ENCODE measurements around the gene CLCN7.
"Not testable (repeated sequence)": the region's sequence is repeated elsewhere in the genome, so short reads cannot be mapped to it uniquely, and the experiment has no call there.

Gene CLCN7

DNA sequence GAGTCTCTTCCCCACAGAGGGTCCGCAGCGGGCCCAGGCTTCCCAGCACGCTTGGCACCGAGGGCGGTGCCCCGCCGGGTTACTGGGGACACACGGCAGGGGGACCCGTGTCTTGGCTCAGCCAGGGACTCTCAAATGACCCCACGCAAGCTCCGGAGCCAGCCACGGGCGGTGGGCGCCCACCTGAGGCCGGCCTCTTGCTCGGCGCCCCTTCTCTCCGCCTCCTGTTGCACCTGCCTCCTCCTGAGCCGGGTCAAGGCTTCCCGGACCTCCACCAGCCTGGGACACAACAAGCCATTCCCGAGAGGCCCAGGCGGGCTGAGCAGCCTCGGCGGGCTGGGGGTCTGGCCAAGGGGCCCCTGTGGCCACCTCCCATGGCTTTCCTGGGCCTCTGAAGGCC, 32.1 kb downstream of the CLCN7 start:
- DNase-seq: no peak

DNA sequence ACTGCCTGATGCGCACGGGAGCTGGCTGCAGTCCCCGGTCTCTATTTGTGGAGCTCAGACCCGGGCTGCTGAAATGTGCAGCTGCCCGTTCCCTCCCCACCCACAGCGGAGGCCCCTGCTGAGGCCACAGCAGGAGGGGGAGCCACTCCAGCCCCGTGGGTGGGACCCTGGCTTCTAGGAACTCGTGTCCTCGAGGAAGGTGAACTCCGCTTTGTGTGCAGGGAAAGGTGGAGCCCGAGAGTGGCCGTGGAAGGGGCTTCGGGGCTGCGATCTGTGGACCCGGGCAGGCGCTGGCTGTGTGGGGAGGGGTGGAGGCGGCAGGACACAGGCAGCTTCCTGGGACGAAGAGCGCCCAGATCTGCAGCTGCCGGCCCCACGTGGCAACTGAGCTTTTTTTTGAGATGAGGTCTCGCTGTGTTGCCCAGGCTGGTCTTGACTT, 33.4 kb downstream of the CLCN7 start:
- no peak for DNase-seq

DNA sequence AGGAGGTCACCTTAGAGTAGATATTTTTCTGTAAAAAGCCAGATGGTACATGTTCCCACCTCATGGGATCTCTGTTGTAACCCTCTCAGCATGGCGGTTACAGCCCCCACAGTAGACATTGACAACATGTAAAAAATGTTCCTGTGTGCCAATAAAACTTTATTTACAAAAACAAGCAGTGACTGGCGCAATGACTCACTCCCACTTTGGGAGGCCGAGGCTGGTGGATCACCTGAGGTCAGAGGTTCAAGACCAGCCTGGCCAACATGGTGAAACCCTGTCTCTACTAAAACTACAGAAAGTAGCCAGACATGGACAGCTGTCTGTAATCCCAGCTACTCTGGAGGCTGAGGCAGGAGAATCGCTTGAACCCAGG, 35.1 kb downstream of the CLCN7 start:
- DNase-seq: not testable (repeated sequence)

DNA sequence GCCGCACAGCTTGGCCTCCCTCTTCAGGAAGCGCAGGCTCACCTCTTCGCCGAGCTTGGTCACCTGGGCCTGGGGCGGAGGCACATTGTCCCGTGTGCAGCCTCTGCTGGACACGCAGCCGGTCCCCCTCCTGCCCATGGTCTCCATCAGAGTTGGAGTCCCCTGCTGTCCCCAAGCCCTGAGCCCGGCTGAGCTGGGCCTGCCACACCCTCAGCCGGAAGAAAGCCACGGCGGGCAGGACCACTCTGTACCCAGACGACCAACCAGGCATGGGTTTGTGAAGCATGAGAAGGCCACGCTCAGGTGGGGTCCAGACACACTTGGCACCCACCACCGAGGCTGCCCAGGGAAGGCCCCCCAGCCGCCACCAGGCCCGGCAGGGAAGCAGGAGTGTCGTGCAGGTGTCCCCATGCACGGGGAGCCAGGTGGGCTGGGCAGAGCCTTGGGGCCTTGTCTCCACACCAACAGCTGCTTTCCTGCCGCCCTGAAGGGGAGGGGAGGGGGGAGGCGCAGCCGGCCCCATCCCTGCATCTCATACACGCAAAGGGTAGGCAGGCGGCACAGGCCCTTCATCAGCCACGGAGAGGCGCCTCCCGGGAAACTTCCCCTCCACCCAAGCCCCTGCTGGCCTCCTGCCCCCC, 35.6 kb downstream of the CLCN7 start:
- DNase-seq: no peak

DNA sequence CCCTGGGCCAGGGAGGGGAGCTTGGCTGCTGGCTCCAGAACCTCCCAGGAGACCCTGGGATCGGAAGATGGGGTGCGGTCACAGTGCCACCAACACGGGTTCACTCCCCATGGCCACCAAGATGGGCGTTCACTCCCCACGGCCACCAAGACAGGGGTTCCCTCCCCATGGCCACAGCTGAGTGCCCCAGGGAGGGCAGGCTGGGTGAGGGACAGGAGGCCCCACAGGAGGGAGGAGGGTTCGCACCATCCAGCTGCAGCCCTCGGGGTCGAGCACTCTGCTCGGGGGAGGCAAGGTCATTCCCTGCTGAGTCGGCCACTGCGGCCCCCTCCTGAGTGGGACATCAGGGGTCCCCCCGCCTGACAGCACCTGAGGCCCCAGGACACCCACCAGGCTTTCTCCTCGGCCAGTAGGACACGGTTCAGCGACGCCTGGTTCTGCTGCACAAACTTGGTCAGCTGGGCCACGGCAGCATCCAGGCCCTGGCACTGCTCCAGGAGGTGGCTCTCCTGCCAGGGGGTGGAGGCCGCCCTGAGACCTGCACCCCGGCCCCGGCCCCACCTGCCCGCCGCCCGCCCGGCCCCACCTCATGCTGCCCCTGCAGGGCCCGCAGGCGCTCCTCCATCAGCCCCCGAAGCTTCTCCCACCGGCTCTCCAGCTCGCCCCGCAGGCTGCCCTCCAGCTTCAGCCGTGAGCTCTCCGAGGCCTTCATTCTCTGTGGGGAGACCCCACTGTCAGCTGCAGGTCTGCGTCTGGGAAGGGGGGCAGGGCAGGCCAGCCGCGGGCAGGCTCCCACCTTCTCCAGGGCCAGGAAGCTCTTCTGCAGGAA, 36.4 kb downstream of the CLCN7 start:
- no peak for DNase-seq

DNA sequence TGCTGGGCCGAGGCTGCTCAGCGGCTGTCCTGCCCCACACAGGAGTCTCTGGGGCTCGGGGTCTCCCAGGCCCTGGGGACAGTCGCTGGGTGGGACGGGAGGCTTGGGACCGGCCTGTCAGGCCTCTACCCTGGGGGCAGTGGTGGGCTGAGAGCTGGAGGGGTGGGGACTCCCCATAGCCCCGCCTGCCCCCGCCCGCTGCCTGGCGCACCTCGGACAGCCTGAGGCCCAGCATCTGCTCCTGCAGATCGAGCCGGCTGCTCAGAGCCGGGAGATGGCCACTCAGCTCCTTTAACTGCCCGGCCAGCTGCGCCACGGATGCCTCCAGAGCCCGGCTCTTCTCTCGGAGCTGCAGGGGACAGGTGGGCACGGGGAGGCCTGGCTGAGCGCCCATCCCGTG, 37.2 kb downstream of the CLCN7 start:
- no peak for DNase-seq

DNA sequence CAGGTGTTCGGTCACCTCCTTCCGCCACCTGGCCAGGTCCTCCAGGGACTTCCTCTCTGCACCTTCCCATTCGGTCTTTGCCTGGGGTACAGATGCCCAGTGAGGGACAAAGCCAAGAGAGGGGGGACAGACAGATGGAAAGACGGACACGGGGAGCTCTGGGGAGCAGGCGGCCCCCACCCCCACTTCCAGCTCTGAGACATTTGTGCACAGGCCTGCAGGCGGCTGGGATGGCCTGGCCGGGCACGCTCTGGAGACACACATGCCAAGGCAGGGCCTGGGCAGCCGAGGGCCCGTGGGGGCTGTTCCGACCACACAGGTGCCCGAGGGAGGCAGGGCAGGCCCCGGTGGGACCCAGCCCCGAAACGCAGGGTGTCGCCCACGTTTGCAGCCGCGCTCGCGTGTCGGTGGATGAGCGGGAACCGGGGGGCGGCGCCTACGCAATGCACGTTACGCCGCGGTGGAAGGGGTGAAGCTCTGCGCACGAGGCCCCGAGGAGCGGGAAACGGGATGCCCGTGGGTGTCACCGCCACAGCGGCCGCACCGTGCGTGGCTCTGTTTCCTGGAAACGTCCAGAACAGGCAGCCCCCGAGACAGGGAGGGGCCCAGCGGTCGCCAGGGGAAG, 38.0 kb downstream of the CLCN7 start:
- DNase-seq: no peak

DNA sequence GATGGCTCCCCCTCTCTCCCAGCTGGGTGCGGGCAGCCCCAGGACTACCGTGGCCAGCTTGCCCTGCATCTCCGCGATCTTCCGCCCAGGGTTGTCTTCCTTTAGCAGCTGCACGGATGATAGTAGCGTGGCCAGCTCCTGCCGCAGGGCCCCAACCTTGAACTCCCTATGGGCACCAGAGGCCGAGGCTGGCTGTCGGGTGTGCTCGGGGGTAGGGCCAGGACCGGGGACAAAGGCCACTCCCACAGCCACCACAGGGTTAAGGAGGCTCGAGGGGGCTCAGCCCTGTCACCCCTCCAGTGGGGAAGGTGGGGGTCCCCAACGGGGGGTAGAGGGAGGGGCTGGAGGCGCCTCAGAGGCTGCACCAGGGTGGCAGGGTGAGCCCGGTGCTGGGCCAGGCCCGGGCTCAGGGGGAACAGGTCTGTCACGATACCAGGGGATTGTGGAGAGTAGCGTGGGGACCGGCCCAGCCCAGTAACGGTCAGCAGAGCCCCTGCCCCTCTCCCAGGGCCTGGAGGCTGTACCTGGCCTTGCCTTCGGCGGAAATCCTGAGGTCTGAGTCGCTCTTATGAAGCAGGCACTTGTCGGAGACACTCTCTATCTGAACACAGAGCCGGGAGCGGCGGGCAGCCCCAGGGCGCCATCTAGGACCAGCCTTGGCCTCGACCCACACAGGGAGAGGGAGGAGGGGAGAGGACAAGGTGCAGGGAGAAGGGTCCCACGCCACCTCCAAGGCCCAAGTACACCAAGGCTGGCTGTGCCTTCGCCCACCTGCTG, 38.7 kb downstream of the CLCN7 start:
- DNase-seq: no peak

DNA sequence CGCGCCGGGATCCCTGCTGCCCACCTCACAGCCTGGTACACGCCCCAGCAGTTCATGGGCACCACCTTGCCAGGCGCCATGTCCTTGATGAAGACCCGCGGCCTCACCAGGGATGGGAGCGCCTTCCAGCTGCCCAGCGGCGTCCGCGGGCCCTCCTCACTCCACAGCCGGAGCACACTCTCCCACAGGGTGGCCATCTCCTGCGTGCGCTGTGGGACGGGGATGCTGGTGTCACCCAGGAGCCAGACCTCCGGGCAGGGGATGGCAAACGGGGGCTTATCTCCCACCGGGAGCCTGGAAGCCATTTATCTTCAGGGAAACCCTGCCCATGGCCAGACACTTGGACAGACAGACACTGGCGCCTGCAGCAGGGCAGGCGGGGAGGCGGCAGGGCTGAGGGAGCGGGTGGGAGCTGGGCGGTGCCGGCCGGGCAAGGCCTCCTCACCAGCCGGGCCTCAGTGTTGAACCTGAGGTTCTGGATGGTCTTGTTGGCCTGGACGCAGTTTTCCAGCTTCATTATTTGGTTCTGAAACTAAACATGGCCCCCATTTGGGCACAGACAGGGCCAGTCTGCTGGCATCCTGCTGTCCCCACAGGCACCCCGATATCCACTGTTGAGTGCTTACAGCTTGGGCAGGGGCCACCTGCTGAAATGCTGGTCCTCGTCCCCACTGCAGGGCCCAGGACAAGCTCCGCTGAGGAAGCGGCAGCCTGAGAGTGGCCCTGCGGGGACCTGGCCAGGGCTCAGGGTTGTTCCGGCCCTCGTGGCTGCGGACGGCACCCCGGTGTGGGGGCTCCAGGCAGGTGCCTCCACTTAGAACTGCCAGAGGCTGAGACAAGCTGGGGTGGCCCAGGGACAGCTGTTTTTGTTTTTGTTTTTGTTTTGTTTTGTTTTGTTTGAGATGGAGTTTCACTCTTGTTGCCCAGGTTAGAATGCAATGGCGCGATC, 39.9 kb downstream of the CLCN7 start:
- no peak for DNase-seq

DNA sequence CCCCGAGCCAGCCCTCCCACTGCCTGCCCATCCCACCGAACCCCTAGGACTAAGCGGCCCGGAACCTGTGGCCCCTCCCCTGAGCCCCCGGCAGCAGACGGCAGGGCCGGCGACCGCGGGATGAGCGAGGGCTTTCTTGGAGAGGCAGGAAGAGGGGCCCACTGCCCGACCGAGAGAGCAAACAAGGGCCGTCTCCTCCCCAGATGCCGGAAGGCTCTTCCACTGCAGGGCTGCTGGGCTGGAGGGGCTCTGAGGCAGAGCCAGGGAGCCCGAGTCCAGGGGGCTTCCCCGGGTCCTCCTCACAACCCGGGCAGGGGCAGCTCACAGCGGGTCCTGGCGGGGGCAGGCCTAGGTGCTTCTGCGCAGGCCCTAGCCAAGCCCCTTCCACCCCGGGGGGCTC, 41.1 kb downstream of the CLCN7 start:
- no peak for DNase-seq

DNA sequence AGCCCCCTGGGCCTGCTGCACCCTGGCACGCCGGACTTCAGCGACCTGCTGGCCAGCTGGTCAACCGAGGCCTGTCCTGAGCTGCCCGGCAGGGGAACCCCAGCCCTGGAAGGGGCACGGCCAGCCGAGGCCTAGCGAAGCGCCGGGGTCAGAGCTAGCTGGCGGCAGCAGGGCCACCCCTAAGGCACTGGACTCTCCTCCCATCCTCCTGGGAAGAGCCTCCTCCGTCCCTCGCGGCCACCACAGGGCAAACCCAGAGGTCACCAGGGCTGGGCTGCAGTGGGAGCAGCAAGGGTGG, 41.6 kb downstream of the CLCN7 start:
- no peak for DNase-seq

DNA sequence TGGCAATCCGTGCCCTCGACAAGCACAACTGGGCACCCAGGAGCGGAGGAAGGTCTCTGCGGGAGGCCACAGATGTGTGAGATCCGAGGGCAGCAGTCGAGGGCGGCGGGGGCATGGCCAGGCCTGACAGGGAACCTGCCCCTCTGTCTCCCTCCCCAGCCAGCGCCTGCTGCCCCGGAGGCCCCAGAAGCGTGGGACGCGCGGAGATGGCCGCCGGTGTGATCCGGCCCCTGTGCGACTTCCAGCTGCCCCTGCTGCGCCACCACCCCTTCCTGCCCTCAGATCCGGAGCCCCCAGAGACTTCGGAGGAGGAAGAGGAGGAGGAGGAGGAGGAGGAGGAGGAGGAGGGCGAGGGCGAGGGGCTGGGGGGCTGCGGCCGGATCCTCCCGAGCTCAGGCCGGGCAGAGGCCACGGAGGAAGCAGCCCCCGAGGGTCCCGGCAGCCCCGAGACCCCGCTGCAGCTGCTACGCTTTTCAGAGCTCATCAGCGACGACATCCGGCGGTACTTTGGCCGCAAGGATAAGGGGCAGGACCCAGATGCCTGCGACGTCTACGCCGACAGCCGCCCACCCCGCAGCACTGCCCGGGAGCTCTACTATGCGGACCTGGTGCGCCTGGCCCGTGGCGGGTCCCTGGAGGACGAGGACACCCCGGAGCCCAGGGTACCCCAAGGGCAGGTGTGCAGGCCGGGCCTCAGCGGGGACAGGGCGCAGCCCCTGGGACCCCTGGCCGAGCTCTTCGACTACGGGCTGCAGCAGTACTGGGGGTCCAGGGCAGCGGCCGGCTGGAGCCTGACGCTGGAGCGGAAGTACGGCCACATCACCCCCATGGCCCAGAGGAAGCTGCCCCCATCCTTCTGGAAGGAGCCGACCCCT, 42.2 kb downstream of the CLCN7 start:
- DNase-seq: no peak

DNA sequence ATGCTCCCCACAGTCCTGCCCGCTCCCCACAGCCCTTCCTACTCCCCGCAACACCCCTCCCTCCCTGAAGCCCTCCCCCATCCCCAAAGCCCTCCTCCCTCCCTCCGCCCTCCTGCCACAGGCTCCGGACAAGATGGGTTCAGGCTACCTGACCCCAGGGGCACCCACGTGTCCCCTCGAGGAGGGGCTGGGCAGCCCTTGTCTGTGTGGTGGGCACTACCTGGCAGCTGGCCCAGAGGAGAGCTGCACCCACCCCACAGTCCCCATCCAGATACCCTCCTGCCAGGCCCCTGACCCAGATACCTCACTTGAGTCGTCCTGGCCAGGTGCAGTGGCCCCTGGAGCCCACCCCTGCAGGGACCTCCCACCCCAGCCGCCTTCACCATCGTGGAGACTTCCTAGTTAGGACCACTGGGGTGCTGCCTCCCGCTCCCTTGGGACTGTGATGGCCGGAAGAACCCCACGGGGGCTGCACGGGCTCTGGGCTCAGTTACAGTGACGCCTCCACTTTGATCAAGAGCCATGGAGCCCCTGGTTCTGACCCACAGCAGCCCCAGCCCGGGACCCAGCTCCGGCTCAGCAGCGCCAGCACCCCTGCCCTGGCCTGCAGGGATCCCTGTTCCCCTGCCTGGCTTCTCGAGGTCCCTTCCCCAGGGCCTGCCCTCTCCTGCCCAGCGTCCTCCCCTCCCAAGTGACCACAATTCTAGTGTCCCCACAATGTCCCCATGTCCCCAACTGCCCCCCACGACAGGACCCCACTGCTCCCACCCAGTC, 43.1 kb downstream of the CLCN7 start:
- DNase-seq: no peak

DNA sequence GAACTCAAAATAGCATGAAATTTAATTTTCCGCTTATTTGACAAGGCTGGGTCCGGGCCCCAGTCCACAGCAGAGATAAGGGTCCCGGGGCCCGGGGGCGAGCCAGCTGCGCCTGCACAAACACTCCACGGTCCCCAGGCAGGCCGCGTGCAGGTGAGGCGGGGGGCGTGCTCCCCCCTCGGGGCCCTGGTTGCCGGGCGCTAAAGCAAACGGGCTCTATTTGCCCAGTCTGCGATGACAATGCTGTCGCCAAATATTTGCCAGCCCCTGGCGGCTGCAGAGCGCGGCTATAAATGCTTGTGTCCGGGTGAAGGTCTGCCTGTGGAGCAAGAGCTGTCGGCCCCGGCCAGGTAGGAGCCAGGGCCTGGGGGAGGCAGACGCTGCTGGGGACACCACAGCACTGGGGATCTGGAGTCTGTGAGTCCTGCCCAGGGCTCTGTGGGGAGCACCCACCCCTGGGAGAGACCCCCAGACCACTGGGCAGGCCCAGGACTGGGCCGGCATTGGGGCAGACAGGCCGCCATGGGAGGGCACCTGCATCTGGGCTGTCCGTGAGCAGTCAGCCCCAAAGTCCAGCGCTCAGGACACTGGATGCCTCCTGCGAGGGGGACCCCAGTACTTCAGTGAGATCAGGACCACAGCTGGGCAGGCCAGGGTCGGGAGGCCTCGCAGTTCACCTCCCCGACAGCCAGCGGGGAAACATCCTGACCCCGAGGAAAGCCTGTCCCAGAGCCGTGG, 43.9 kb downstream of the CLCN7 start, which contains the start of gene PERCC1:
Gene PERCC1 (plus strand): TSS at position 320 of the 738 bp plus-strand sequence. CDS start 1,516 bp downstream, outside the sequence.
- no peak for DNase-seq

DNA sequence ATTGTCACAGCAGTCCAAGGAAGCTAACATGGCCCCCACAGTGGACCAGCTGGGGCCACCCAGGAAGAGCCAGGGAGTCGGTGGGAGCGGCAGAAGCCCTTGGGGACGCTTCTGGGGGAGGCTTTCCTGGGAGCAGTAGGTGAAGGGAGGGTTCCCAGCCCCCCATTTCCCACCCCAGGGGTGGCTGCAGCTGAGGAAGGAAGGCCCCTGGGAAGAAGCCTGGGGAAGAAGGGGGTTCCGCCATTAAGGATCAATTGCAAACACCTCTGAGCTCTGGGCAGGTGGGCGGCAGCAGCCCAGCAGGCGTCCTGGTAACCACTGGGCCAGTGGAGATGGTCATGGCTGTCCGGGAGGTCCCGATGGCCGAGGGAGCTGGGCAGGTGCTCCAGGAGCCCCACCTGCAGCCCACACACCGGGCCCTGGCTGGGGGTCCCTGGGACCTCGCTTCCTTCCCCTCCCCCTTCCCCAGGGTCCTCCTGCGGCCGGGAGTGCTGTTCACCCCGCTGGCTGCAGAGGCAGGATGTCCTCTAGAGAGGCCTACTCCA, 44.5 kb downstream of the CLCN7 start:
- no peak for DNase-seq

DNA sequence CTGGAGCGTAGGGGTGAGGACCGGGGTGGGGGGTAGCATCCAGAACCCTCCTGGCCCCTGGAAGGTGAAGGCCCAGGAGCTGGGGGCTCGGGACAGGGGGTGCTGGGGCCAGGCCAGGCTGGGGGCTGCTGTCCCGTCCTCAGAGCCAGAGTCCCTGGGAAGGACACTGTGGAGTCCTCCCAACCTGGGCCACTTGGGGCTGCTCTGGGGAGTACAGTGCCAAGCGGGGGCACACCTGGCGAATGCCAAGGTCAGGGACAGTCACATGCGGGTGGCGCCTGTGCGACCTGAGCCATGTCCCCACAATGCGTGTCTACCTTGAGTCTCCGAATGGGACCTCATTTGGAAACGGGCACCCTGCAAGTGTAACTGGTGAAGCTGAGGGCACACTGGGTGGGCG, 45.2 kb downstream of the CLCN7 start:
- no peak for DNase-seq

DNA sequence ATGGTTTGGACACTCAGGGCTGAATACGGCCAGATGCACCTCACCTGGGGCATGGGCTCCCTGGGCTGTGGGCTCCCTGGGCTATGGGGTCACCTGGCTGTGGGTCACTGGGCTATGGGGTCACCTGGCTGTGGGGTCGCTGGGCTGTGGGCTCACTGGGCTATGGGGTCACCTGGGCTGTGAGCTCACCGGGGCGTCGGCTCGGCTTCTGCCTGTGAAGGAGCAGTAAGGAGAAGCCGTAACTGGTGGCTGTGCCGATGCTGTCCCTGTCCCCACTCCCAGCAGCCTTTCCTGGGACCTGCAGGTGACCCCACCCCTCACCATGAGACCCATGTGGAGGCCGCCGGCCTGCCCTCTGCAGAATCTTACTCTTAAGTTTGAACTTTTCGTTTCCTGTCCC, 45.8 kb downstream of the CLCN7 start:
- DNase-seq: no peak

DNA sequence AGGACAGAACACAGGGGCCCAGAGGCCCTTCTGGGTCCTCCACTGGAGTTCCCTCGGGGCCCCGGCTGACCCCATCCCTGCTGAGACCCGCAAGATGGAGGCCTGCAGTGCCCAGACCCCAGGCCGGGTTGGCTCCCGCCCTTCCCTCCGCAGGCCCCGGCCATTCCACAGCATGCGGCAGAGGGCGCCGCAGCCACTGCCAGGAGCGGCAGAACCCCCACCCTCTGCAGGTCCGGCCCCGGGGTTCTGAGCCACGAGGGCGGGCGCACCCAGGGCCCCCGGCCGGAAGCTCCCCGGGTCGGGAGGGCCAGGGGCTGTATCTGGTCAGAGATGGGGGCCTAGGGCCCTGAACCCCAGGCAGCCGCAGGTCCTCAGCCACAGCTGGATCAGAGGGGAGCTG, 46.3 kb downstream of the CLCN7 start:
- DNase-seq: peak; percentile 23
